IMR-90 (cell line): ENCODE data around the gene XKR7. TPM values are rescaled to one million over a fixed set of nuclear protein-coding genes. Genes with fewer than 3 reads are reported as not detected.

Experiments
- ATAC-seq: fragments of 200-7000 bp; cut with Tn5 transposase; 2 replicates; pipeline ENCODE4 v1.9.1; 2020; ENCODE audit warnings: low read depth, mild to moderate bottlenecking, moderate library complexity
- BruUV-seq: library from RNA; stranded (reverse); fragments of 400-500 nt; replicated peaks from 2 replicates; lab custom pipeline; 2021; lab: Mats Ljungman, UMichigan
- CTCF ChIA-PET: fragments of 300-600 bp; formaldehyde crosslinking; extraction: SDS; loops from one replicate; lab custom pipeline; 2021; ENCODE audit warnings: antibody characterized with exemption; lab: Yijun Ruan, JAX
- POLR2A ChIA-PET: fragments of 300-600 bp; sonication (Branson Sonifier 250); formaldehyde crosslinking; loops from one replicate; lab custom pipeline; 2022; ENCODE audit warnings: antibody characterized with exemption; ENCODE audit not compliant: unreplicated experiment; lab: Charles Lee
- DNase-seq: peaks from one replicate; pipeline ENCODE4 v3.0.0; 2013
- H2AFZ ChIP-seq: replicated peaks from 2 replicates; pipeline ENCODE3; 2013; ENCODE audit warnings: low read length, mild to moderate bottlenecking; ENCODE audit not compliant: poor library complexity
- H2AK5ac ChIP-seq: 2 replicates; pipeline ENCODE4 v1.6.1; 2013; ENCODE audit warnings: low read depth, low read length, inconsistent platforms
- H2AK9ac ChIP-seq: replicated peaks from 2 replicates; pipeline ENCODE3; 2013; ENCODE audit warnings: mild to moderate bottlenecking, low read depth, low read length, moderate library complexity; ENCODE audit not compliant: poor library complexity
- H2BK120ac ChIP-seq: 2 replicates; pipeline ENCODE4 v1.6.1; 2013; ENCODE audit warnings: low read depth, low read length, inconsistent platforms
- H2BK15ac ChIP-seq: 3 replicates; pipeline ENCODE4 v1.6.1; 2013; ENCODE audit warnings: low read depth, low read length, inconsistent platforms
- H2BK20ac ChIP-seq: 2 replicates; pipeline ENCODE4 v1.6.1; 2013; ENCODE audit warnings: low read depth, mild to moderate bottlenecking, inconsistent platforms, low read length, moderate library complexity
- H2BK5ac ChIP-seq: 2 replicates; pipeline ENCODE4 v1.6.1; 2013; ENCODE audit warnings: mild to moderate bottlenecking, low read depth, low read length, inconsistent platforms; ENCODE audit not compliant: poor library complexity, severe bottlenecking
- H3K14ac ChIP-seq: replicated peaks from 2 replicates; pipeline ENCODE4 v1.6.1; 2013; ENCODE audit warnings: low read depth, low read length, inconsistent platforms
- H3K18ac ChIP-seq: 2 replicates; pipeline ENCODE4 v1.6.1; 2013; ENCODE audit warnings: low read depth, low read length, control low read depth
- H3K23ac ChIP-seq: 2 replicates; pipeline ENCODE4 v1.6.1; 2013; ENCODE audit warnings: low read depth, low read length, inconsistent platforms
- H3K27ac ChIP-seq: 2 replicates; pipeline ENCODE4 v1.5.1; 2013; ENCODE audit warnings: mild to moderate bottlenecking, control low read depth, low read length; ENCODE audit not compliant: insufficient read depth
- H3K27me3 ChIP-seq: 2 replicates; pipeline ENCODE4 v1.6.1; 2013; ENCODE audit warnings: low read length; ENCODE audit not compliant: control insufficient read depth, insufficient read depth
- H3K36me3 ChIP-seq: 2 replicates; pipeline ENCODE4 v1.6.1; 2013; ENCODE audit warnings: low read length, mixed read lengths; ENCODE audit not compliant: control insufficient read depth, insufficient read depth
- H3K4ac ChIP-seq: 2 replicates; pipeline ENCODE4 v1.6.1; 2013; ENCODE audit warnings: low read depth, low read length, inconsistent platforms
- H3K4me1 ChIP-seq: 2 replicates; pipeline ENCODE4 v1.6.1; 2013; ENCODE audit warnings: low read length, mixed read lengths; ENCODE audit not compliant: control insufficient read depth, insufficient read depth
- H3K4me2 ChIP-seq: 2 replicates; pipeline ENCODE4 v1.6.1; 2013; ENCODE audit warnings: low read depth, mild to moderate bottlenecking, control low read depth, low read length, moderate library complexity
- H3K4me3 ChIP-seq: 2 replicates; pipeline ENCODE4 v1.5.1; 2013; ENCODE audit warnings: low read depth, mild to moderate bottlenecking, control low read depth, low read length, moderate library complexity; ENCODE audit not compliant: insufficient read depth
- H3K56ac ChIP-seq: 2 replicates; pipeline ENCODE4 v1.6.1; 2013; ENCODE audit warnings: low read length, inconsistent platforms; ENCODE audit not compliant: insufficient read depth; ENCODE audit errors: extremely low read depth
- H3K79me1 ChIP-seq, 2 experiments: 2 replicates each; pipeline ENCODE4 v1.6.1; 2013; ENCODE audit warnings: low read length in 2 of 2, inconsistent platforms in 1 of 2, low read depth in 1 of 2
- H3K9ac ChIP-seq: 2 replicates; pipeline ENCODE4 v1.6.1; 2013; ENCODE audit warnings: low read depth, low read length, control low read depth
- H3K9me1 ChIP-seq: 2 replicates; pipeline ENCODE4 v1.6.1; 2013; ENCODE audit warnings: low read length, inconsistent platforms; ENCODE audit not compliant: insufficient read depth
- H3K9me3 ChIP-seq: 2 replicates; pipeline ENCODE4 v1.6.1; 2013; ENCODE audit warnings: low read length; ENCODE audit not compliant: control insufficient read depth, insufficient read depth
- H4K20me1 ChIP-seq: 2 replicates; pipeline ENCODE4 v1.6.1; 2013; ENCODE audit warnings: low read length, inconsistent platforms; ENCODE audit not compliant: insufficient read depth
- H4K5ac ChIP-seq: 2 replicates; pipeline ENCODE4 v1.6.1; 2013; ENCODE audit warnings: mild to moderate bottlenecking, low read depth, low read length, control low read depth
- H4K8ac ChIP-seq, 2 experiments: 2 replicates each; pipeline ENCODE4 v1.6.1; 2013; ENCODE audit warnings: low read depth in 2 of 2, low read length in 2 of 2, control low read depth in 1 of 2, inconsistent platforms in 1 of 2
- H4K91ac ChIP-seq: 2 replicates; pipeline ENCODE4 v1.6.1; 2013; ENCODE audit warnings: low read depth, low read length, inconsistent platforms; ENCODE audit not compliant: insufficient read depth
- MAFK ChIP-seq: IDR thresholded peaks from 2 replicates; pipeline ENCODE4 v1.6.1; 2012; ENCODE audit warnings: low read depth, low read length, improper control_type of control experiment
- RCOR1 ChIP-seq: IDR thresholded peaks from 2 replicates; pipeline ENCODE4 v1.6.1; 2012; ENCODE audit warnings: mild to moderate bottlenecking, low read length, improper control_type of control experiment; ENCODE audit not compliant: insufficient replicate concordance
- RFX5 ChIP-seq: IDR thresholded peaks from 2 replicates; pipeline ENCODE4 v1.8.0; 2012; ENCODE audit warnings: low read depth, mild to moderate bottlenecking, low read length, moderate library complexity
- WGBS, 2 experiments: methylation state at CpG; one replicate each; pipeline versions ENCODE4 v1.1.5 to v1.1.7; 2013; ENCODE audit warnings: missing lambda C conversion rate in 2 of 2; ENCODE audit not compliant: insufficient read length in 1 of 2; ENCODE audit errors: extremely low coverage in 2 of 2; 5-methylcytosine and 5-hydroxymethylcytosine counted together
- dilution Hi-C: fragments of 300-500 bp; cut with HindIII; formaldehyde crosslinking; loops from one replicate; pipeline ENCODE4 v1.14.3; 2018; ENCODE audit warnings: low sequenced_read_pairs; ENCODE audit not compliant: unreplicated experiment
- in situ Hi-C: fragments of 300-500 bp; cut with MboI; formaldehyde crosslinking; loops from 3 replicates; pipeline ENCODE4 v1.14.3; 2019; ENCODE audit warnings: low sequenced_read_pairs, inconsistent platforms, mixed read lengths
- intact Hi-C: fragments of 100-400 bp; cut with micrococcal nuclease; formaldehyde crosslinking; loops from 2 replicates; pipeline ENCODE4 v1.10.0; 2022
- polyA plus RNA-seq, 3 experiments: library from polyadenylated mRNA; depleted of rRNA; stranded (reverse); fragments of >200 nt; gene quantifications; 2 replicates each; pipeline ENCODE4 v1.2.3, GENCODE V29; 2012; ENCODE audit warnings: low replicate concordance in 1 of 3
- total RNA-seq: library from RNA; depleted of rRNA; stranded (reverse); fragments of >200 nt; gene quantifications from 2 replicates; pipeline ENCODE4 v1.2.3, GENCODE V29; 2012
- TF ChIP-seq, protein P1 (sequence below): fragments of 150-350 bp; IDR thresholded peaks from 2 replicates; pipeline ENCODE4 v1.6.1; 2017; ENCODE audit warnings: mild to moderate bottlenecking, antibody characterized with exemption, low read length, low read depth
- TF ChIP-seq, protein P2 (sequence below): conservative IDR thresholded peaks from 2 replicates; pipeline ENCODE4 v1.5.1; 2012; ENCODE audit warnings: mild to moderate bottlenecking, low read depth, low read length, improper control_type of control experiment

XKR7 gene
- total and polyA plus RNA-seq, 2 of the 4 experiments (the other 2 are of a cell fraction): not detected

DNA sequence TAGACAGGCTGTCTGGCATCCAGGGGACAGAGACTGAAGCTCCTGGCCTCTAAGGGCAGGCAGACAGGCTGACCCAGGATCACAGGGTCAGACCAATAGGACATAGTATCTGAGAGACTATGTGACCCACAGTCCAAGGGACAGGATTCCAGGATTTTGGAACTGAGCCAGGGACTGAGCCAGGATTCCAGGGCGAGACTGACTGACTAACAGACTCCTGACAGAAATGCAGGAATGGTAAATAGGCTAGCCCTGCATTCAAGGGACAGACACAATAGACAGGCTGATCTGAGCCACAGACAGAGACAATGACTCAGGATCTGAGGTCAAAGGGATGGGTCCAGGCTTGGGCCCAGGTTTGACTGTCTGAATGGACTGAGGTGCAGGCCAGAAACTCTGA is 19.8 kb downstream of the XKR7 start:
- BruUV-seq: no TSS peak
- H3K4me3 ChIP-seq: no peak overlapping the region
- no peak overlapping the region for H2BK20ac ChIP-seq
- H2AFZ ChIP-seq: no peak overlapping the region
- ChIA-PET CTCF (no interaction called here), POLR2A (no interaction called here)
- dilution Hi-C loops: no loop called here
- no peak for ATAC-seq
- no peak overlapping the region for H2BK15ac ChIP-seq
- in situ Hi-C loops: no loop called here
- H2BK120ac ChIP-seq: no peak overlapping the region
- H4K91ac ChIP-seq: no peak overlapping the region
- H3K23ac ChIP-seq: no peak overlapping the region
- no peaks in the 10 kb centered on the region for H3K9me3 ChIP-seq
- no peak overlapping the region for H3K4me2 ChIP-seq
- intact Hi-C loops: no loop called here
- H3K9ac ChIP-seq: no peak overlapping the region
- no peak overlapping the region for H2AK5ac ChIP-seq
- H4K8ac ChIP-seq: no peak overlapping the region
- TF ChIP-seq, protein P1, sequence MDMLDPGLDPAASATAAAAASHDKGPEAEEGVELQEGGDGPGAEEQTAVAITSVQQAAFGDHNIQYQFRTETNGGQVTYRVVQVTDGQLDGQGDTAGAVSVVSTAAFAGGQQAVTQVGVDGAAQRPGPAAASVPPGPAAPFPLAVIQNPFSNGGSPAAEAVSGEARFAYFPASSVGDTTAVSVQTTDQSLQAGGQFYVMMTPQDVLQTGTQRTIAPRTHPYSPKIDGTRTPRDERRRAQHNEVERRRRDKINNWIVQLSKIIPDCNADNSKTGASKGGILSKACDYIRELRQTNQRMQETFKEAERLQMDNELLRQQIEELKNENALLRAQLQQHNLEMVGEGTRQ: no peak
- TF ChIP-seq, protein P2, sequence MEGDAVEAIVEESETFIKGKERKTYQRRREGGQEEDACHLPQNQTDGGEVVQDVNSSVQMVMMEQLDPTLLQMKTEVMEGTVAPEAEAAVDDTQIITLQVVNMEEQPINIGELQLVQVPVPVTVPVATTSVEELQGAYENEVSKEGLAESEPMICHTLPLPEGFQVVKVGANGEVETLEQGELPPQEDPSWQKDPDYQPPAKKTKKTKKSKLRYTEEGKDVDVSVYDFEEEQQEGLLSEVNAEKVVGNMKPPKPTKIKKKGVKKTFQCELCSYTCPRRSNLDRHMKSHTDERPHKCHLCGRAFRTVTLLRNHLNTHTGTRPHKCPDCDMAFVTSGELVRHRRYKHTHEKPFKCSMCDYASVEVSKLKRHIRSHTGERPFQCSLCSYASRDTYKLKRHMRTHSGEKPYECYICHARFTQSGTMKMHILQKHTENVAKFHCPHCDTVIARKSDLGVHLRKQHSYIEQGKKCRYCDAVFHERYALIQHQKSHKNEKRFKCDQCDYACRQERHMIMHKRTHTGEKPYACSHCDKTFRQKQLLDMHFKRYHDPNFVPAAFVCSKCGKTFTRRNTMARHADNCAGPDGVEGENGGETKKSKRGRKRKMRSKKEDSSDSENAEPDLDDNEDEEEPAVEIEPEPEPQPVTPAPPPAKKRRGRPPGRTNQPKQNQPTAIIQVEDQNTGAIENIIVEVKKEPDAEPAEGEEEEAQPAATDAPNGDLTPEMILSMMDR: no peak
- TF ChIP-seq MAFK: no peak
- no peak for TF ChIP-seq RFX5
- no peak for TF ChIP-seq RCOR1
- no peak overlapping the region for H2AK9ac ChIP-seq
- no peaks in the 10 kb centered on the region for H4K20me1 ChIP-seq
- H3K4me1 ChIP-seq: no peaks in the 10 kb centered on the region
- peaks cover 37% of the 10 kb centered on the region for H3K27me3 ChIP-seq
- H3K56ac ChIP-seq: no peak overlapping the region
- H3K14ac ChIP-seq: no peak overlapping the region
- H3K79me1 ChIP-seq: no peaks in the 10 kb centered on the region
- H3K27ac ChIP-seq: no peak overlapping the region
- H3K18ac ChIP-seq: no peak overlapping the region
- WGBS, 2 experiments: 13% methylated on average over 1 of the region's 1 CpG; no CpG with 5 or more reads in 1 of the 2 experiments
- H2BK5ac ChIP-seq: no peak overlapping the region
- H3K4ac ChIP-seq: no peak overlapping the region
- no peaks in the 10 kb centered on the region for H3K36me3 ChIP-seq
- H4K5ac ChIP-seq: no peak overlapping the region
- no peak for DNase-seq
- no peaks in the 10 kb centered on the region; the same call in 1 of the 2 replicates for H3K9me1 ChIP-seq
